HepG2 (cell line): ENCODE data around the gene TNFSF12. TPM values are rescaled to one million over a fixed set of nuclear protein-coding genes. Genes with fewer than 3 reads are reported as not detected.

Source experiments
- HDAC6 ChIP-seq: fragments of 200-600 bp; sonication (generic); IDR thresholded peaks from 2 replicates; pipeline ENCODE4 v1.7.0; 2017; ENCODE audit warnings: mild to moderate bottlenecking, antibody characterized with exemption, low read length, low read depth
- KLF16 ChIP-seq, 2 experiments: sonication (generic) in 1 of 2; formaldehyde crosslinking in 1 of 2; IDR thresholded peaks; 2 replicates each; pipeline versions ENCODE4 v1.6.1 to v1.8.0; 2016 to 2023; ENCODE audit warnings: missing genetic modification reagents in 2 of 2, missing compliant biosample characterization in 1 of 2
- NBN ChIP-seq: fragments of 450-650 bp; conservative IDR thresholded peaks from 2 replicates; pipeline ENCODE4 v1.6.1; 2017
- NRL ChIP-seq: sonication (generic); formaldehyde crosslinking; IDR thresholded peaks from 2 replicates; pipeline ENCODE4 v1.5.0; 2020; ENCODE audit warnings: missing genetic modification reagents, mild to moderate bottlenecking, moderate library complexity, borderline replicate concordance
- POLR2AphosphoS5 ChIP-seq: IDR thresholded peaks from 2 replicates; pipeline ENCODE4 v1.6.1; 2012; ENCODE audit warnings: low read depth, low read length
- PREB ChIP-seq: sonication (generic); formaldehyde crosslinking; IDR thresholded peaks from 2 replicates; pipeline ENCODE4 v1.4.0; 2020; ENCODE audit warnings: missing genetic modification reagents
- PTBP1 ChIP-seq: fragments of 200-400 bp; formaldehyde crosslinking; IDR thresholded peaks from 2 replicates; pipeline ENCODE4 v1.6.1; 2018; ENCODE audit warnings: low read length, low read depth; ENCODE audit not compliant: poor library complexity, severe bottlenecking
- RAD21 ChIP-seq: fragments of 450-650 bp; formaldehyde crosslinking; IDR thresholded peaks from 2 replicates; pipeline ENCODE4 v1.5.0; 2020; ENCODE audit warnings: mild to moderate bottlenecking
- RXRB ChIP-seq: IDR thresholded peaks from 2 replicates; pipeline ENCODE4 v1.6.1; 2016; ENCODE audit warnings: borderline replicate concordance, missing genetic modification reagents, missing compliant biosample characterization
- TBX2 ChIP-seq: sonication (generic); formaldehyde crosslinking; IDR thresholded peaks from 2 replicates; pipeline ENCODE4 v1.5.0; 2020; ENCODE audit warnings: missing genetic modification reagents, mild to moderate bottlenecking, borderline replicate concordance
- ZBTB7A ChIP-seq: sonication (generic); formaldehyde crosslinking; IDR thresholded peaks from 2 replicates; pipeline ENCODE4 v1.8.0; 2022; ENCODE audit warnings: mild to moderate bottlenecking, missing genetic modification reagents
- ZNF580 ChIP-seq: IDR thresholded peaks from 2 replicates; pipeline ENCODE4 v1.6.1; 2016; ENCODE audit warnings: low read depth, borderline replicate concordance
- ZNF609 ChIP-seq: sonication (generic); formaldehyde crosslinking; IDR thresholded peaks from 2 replicates; pipeline ENCODE4 v1.4.0; 2020; ENCODE audit warnings: mild to moderate bottlenecking, missing genetic modification reagents, borderline replicate concordance
- polyA plus RNA-seq, 8 experiments: library from polyadenylated mRNA; depleted of rRNA in 3 of 8; stranded (reverse) in 7 of 8; unstranded in 1 of 8; fragments of >200 nt; fragmentation: Illumina TruSeq in 4 of 8; extraction: Trizol in 4 of 8; gene quantifications; 2 replicates each; pipeline versions ENCODE4 v1.2.1 to v1.2.3, GENCODE V29; 2011 to 2016; ENCODE audit warnings: low read depth in 4 of 8, missing spikeins in 1 of 8, mixed read lengths in 1 of 8; ENCODE audit not compliant: insufficient read depth in 1 of 8
- total RNA-seq, 5 experiments: library from RNA; depleted of rRNA; stranded (reverse); fragments of >200 nt; fragmentation: Illumina TruSeq; extraction: Trizol; gene quantifications; 2 replicates each; pipeline ENCODE4 v1.2.3, GENCODE V29; 2016; ENCODE audit warnings: low read depth in 1 of 5
- TF ChIP-seq, protein P1 (sequence below): IDR thresholded peaks from 2 replicates; pipeline ENCODE4 v1.6.1; 2016; ENCODE audit warnings: mild to moderate bottlenecking
- TF ChIP-seq, protein P2 (sequence below): sonication (generic); formaldehyde crosslinking; IDR thresholded peaks from 2 replicates; pipeline ENCODE4 v1.8.0; 2022; ENCODE audit warnings: mild to moderate bottlenecking, missing genetic modification reagents; ENCODE audit not compliant: insufficient replicate concordance
- TF ChIP-seq, protein P3 (sequence below): sonication (generic); formaldehyde crosslinking; conservative IDR thresholded peaks from 2 replicates; pipeline ENCODE4 v1.4.0; 2020; ENCODE audit warnings: mild to moderate bottlenecking, missing genetic modification reagents, moderate library complexity

The TNFSF12 gene
- total and polyA plus RNA-seq, 2 of the 13 experiments (the other 11 are each of a cell fraction or from before 2014, with no cell fraction given) = 0.93 to 7.2 TPM

- TF ChIP-seq ZNF609 (CRISPR knock-in tag) (0 out of 2 replicates have a peak, but pooled peaks have one; percentile 23), PREB (CRISPR knock-in tag) (no peak), POLR2AphosphoS5 (0 out of 2 replicates have a peak, but pooled peaks have one; percentile 37), ZNF580 (CRISPR knock-in tag) (0 out of 2 replicates have a peak, but pooled peaks have one; percentile 41), NBN (no peak), PTBP1 (no peak), HDAC6 (no peak), NRL (0 out of 2 replicates have a peak, but pooled peaks have one; percentile 42), RAD21 (CRISPR knock-in tag) (no peak), KLF16 (CRISPR knock-in tag; IDR thresholded peaks at IDR 0.05) (peak in 1 of 2 experiments; percentile 48; a peak in 1 of 4 replicates), TBX2 (0 out of 2 replicates have a peak, but pooled peaks have one; percentile 30), ZBTB7A (no peak), RXRB (CRISPR knock-in tag) (0 out of 2 replicates have a peak, but pooled peaks have one; percentile 23)
- TF ChIP-seq, protein P1, sequence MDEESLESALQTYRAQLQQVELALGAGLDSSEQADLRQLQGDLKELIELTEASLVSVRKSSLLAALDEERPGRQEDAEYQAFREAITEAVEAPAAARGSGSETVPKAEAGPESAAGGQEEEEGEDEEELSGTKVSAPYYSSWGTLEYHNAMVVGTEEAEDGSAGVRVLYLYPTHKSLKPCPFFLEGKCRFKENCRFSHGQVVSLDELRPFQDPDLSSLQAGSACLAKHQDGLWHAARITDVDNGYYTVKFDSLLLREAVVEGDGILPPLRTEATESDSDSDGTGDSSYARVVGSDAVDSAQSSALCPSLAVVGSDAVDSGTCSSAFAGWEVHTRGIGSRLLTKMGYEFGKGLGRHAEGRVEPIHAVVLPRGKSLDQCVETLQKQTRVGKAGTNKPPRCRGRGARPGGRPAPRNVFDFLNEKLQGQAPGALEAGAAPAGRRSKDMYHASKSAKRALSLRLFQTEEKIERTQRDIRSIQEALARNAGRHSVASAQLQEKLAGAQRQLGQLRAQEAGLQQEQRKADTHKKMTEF (CRISPR knock-in tag) = 0 out of 2 replicates have a peak, but pooled peaks have one; percentile 29
- TF ChIP-seq, protein P2, sequence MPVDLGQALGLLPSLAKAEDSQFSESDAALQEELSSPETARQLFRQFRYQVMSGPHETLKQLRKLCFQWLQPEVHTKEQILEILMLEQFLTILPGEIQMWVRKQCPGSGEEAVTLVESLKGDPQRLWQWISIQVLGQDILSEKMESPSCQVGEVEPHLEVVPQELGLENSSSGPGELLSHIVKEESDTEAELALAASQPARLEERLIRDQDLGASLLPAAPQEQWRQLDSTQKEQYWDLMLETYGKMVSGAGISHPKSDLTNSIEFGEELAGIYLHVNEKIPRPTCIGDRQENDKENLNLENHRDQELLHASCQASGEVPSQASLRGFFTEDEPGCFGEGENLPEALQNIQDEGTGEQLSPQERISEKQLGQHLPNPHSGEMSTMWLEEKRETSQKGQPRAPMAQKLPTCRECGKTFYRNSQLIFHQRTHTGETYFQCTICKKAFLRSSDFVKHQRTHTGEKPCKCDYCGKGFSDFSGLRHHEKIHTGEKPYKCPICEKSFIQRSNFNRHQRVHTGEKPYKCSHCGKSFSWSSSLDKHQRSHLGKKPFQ (CRISPR knock-in tag) = peak; percentile 29
- TF ChIP-seq, protein P3, sequence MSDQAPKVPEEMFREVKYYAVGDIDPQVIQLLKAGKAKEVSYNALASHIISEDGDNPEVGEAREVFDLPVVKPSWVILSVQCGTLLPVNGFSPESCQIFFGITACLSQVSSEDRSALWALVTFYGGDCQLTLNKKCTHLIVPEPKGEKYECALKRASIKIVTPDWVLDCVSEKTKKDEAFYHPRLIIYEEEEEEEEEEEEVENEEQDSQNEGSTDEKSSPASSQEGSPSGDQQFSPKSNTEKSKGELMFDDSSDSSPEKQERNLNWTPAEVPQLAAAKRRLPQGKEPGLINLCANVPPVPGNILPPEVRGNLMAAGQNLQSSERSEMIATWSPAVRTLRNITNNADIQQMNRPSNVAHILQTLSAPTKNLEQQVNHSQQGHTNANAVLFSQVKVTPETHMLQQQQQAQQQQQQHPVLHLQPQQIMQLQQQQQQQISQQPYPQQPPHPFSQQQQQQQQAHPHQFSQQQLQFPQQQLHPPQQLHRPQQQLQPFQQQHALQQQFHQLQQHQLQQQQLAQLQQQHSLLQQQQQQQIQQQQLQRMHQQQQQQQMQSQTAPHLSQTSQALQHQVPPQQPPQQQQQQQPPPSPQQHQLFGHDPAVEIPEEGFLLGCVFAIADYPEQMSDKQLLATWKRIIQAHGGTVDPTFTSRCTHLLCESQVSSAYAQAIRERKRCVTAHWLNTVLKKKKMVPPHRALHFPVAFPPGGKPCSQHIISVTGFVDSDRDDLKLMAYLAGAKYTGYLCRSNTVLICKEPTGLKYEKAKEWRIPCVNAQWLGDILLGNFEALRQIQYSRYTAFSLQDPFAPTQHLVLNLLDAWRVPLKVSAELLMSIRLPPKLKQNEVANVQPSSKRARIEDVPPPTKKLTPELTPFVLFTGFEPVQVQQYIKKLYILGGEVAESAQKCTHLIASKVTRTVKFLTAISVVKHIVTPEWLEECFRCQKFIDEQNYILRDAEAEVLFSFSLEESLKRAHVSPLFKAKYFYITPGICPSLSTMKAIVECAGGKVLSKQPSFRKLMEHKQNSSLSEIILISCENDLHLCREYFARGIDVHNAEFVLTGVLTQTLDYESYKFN (CRISPR knock-in tag) = peak; percentile 86
Observed at GRCh38 chr17:7551396-7551795, 2.5 kb downstream of the TNFSF12 start (continued).
